Activated CD4-positive, CD25-positive, alpha-beta regulatory T cell treated with anti-CD3 and anti-CD28 coated beads, Interleukin-2, amount 50 U/mL, for 16 hours (primary cell): ENCODE data around the gene LRRC3C.
A peak's percentile ranks its signal among the peaks of the same experiment; 100 is the strongest.

Experiments
- DNase-seq: peaks from one replicate; pipeline ENCODE4 v3.0.0-alpha.2; 2020; ENCODE audit warnings: low read depth, low spot score

Gene LRRC3C

DNA sequence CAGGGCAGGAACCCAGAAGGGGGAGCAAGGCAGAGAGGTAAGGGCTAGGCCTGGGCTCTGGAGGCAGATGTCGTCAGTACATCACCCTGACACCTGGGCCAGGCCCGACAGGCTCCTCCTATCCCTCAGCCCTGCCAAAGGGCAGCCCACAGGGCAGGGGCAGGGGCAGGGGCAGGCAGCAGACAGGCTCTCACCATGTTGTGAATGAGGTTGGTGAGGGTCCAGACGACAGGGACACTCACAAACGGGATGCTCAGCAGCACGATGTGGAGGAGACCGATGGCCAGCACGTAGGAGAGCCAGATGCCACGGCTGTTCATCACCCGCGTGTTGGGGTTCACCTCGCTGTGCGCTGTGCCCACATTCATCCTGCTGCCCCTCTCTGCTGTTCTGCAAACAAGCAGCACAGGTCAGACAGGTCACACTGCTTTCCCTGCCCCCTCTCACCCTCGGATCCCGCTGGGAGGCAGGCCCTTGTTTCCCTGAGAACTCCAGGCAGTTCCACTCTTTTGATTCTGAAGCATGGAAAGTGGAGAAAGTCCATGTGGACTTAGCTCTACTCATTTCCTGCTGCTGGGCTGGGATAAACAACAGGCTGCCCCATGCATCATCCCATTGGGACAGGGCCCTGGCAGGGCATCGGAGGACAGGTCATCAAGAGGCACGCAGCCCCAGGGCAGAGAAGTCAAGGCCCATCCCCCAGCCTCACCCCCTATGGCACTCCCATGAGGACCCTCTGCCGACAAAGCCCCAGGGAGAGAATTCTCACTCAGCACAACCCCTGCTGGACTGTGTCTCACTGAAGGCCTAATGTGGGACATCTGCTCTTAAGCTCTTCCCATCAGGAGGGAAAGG is 3.5 kb upstream of the LRRC3C start:
- DNase-seq: no peak

DNA sequence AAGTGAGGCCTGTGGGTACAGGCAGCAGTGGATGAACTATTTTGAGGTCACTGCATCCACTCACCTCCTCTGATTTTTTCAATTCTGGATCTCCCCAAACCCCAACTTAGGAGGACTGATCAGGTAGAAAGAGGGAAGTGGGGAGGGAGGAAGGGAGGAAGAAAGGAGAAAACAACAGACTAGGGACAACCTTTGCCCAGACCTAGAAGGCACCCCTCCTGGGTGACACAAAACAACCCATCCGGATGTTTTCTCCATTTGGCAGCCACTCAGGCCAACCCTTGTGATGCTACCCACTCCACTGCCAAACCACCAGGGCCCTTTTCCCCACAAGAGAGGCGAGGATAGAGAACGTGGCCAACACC is 2.9 kb upstream of the LRRC3C start:
- no peak for DNase-seq

DNA sequence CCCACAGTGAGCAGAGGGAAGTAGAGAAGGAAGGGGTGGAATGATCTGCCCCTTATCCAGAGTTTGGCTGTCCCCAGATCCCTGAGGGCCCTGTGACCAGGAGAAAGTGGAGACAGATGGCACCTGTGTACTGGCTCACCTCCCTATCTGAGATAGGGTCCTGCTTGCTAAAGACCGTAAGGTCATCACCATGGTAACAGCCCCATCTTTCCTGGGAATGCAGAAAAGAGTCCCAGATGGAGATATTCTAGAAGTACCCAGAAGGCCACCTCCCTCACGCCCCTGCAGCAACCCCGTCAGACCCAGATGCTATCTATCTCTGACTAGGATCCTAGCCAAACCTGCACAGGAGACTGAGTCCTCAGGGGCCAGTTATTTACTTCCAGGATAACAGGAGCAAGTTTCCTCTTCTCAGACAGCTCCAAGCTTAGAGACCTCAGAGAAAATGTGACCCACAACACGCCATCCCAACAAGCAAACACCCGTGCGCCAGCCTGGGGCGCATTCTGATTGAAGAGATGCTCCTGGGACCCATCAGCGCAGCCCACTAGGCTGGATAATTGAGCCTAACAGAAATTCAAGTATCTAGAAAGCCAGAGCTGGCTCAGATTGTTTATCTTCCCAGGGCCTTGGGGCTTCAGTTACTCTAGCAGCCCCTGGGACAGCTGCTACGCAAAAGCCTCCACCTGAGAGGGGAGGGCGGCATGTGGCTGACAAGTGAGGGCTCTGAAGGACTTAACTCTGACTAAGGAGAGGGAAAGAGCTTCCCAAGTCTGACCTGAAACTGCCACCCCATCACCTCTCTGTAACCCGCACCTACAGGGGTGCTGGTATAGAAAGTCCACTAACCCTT is 2.0 kb upstream of the LRRC3C start:
- DNase-seq: no peak

DNA sequence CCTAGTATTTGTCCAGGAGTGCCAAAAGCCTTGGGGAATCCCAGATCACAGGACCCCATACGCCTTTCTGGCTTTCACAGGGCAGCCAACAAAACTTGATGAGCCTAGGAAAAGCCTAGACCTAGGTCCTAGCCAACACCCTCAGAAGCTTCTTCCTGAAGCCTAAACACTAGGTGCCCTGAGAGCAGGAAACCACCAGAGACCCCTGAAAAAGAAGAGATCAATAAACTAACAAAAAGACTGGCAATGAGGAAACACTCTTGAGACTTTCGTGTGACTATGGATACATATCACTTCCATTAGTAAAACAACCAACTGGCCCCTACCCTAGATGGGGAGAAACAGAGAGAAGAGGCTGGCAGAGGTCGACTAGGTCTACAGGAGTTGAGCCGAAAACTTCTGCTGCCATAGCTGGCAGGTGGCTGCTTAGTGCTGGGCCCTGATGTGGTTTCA is 1.4 kb upstream of the LRRC3C start:
- DNase-seq: no peak

DNA sequence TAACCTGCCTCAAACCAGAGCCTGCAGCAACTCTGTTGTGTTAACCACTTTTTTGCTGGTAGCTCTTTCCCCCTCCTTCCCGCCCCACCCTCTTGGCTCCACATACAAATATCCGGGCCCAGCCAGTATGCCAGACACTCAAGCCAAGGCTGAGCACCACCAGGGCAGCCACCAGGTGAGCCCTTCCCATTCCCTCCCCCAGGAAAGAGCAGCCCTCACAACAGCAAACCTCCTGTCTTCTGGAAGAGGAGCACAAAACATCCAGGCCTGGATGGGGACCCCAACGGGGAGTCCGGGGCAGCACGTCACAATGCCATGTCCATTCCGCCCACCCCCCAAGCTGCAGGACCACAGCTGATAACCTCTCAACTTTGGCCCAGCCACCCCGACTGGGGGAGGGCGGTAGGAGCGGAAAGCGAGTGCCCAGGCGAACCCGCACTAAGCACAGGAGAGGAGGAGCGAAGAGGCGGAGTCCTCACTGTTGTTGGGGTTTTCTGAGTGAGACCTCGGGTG is 888 bp upstream of the LRRC3C start:
- peak; percentile 42 for DNase-seq

DNA sequence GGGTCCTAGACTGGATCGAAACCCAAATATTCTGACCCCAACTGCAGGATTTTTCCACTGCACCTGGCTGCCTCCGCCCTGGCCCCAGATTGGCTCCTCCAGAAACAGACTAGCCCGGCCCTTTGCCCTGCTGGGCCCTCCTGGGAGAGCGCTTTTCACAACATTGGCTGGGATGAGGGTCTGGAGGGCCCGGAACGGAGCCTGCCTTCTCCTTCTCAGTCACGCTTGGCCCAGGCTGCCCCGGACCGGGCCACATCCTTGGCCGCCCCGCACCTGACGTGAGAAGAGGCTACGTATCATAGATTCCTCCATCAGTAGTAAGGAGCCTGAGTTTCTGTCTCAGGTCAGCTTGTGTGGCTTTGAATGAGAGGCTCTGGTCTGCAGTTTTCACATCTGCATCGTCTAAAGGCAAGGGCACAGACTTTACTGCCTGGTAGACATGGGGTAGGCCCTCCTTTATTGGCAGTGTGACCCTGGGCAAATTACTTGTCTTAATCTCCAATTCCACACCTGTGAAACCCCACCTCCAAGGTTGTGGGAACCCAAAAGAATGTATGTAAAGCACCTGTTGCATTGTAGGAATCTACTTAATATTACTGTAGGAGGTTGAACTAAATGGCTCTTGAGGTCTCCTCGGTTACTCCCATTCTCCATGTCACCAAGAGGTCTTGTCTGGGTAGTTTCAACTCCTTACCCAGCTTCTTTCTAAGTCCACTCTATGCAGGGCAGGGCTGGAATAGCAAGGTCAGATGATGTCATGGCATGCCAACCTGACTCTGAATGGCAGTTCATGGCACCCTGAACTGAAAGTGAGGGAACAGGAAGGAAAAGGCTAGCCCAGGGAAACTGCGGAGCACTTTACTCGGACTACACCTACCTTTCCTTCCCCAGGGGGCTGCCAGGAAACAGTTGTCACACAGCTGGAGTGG is 661 bp downstream of the LRRC3C start:
- no peak for DNase-seq

DNA sequence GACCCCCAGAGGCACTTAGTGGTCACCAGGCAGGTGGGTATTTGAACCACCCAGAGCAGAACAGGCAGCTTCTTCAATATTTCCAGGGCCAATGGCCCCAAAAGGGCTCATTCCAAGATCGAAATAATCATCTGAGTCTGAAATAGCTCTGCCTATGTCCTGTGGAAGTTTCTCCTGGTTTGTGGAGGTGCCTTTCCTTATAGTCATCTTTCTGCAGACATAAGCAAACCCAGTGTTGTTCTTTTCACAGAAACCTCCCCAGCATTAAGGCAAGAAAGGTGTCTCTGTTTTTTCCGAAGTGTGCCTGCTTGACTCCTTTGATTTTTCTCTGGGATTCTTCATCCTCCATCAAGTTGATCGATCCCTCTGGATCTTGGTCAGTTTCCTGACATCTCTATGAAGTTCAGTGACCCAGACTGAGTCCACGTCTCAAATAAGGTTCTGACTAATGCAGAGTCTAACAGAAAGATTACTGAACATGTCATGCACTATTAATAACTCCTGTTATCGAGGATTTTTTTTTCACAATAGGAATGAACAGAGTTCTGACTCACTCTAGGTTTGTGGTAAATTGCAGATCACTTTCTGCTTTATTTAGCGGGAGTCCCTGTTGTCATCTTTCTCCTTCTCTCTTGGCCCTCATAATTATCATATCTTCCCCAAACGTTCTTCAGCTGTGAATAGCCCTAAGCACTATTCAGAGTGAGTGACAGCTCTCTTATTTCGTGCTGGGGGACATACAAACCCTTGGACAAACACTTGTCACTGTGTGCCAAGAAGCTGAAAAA is 1.5 kb downstream of the LRRC3C start:
- DNase-seq: no peak

DNA sequence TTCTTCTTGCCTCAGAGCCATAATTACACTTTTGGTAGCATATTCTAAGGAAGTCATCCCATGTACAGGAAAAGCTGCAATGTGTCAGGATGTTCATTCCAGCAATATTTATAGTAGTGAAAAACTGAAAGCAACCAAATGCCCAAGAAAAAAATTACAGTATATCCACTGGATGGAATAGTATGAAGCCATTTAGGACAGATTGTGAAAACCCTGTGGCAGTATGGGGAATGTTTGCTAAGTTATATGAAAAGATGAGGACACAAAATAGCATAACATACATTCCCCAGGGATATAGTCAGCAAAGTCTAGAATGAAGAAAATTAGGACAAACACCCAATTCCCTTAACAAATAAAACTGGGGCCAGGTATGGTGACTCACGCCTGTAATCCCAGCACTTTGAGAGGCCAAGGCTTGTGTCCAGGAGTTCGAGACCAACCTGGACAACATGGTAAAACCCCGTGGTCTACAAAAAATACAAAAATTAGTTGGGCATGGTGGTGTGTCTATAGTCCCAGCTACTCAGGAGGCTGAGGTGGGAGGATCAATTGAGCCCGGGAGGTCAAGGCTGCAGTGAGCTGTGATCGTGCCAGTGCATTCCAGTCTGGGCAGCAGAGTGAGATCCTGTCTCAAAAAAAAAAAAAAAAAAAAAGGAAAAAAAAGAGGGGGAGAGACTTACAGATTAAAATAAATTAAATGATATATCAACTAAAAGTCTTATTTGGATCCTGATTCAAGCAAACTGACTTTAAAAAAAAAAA is 2.3 kb downstream of the LRRC3C start:
- DNase-seq: no peak

DNA sequence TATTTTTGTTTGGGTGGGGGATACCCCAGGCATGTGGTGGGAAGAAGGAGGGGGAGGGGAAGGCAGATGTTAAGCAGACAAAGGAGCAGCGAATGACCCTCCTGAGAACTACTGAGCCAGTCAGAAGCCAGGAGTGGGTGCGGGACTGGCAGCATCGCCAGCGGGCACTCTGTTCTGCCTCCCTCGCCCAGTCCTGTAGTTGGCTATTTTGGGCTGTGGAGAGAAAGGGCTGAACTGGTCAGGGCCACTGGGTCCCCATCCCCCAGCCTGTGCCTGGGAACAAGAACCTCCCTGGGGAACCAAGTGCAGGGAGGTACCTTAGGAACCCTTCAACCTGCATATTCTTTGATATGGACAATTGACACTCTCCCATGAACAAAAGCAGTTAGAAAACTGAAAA is 6.4 kb downstream of the LRRC3C start:
- DNase-seq: no peak

DNA sequence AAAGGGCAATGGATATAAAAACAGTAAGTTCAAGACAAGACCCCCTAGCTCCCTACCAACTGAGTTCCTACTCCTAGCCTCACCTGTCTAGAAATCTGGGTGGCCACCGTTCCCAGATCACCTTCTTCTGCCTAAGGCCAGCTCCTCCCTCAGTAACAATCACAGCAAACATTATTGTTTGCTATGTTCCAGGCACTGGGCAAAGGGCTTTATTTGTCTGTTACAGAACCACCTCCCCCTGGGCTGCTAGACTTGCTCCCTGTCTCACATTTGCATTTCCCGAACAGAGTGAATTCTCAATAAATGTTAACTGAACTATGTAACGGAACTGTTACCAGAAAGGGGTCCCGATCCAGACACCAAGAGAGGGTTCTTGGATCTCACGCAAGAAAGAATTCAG is 6.8 kb downstream of the LRRC3C start:
- DNase-seq: no peak

DNA sequence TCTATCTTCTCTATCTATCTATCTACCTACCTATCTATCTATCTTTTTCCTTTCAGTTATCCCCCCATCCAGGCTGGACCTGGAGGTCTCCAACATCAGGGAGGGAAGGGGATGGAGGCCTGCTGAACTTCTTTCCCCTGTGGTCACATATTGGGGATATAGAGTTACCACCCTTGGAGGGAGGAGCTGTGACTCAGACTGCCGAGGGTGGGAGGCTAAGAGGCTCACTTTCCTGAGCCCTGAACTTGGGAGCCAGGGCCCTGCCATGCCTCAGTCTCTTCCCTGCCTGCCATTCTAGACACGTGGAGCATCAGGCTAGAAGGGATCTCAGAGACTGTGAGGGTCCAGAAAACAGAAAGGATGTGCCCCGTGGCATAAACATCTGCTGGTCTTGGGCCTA is 8.4 kb downstream of the LRRC3C start:
- no peak for DNase-seq

DNA sequence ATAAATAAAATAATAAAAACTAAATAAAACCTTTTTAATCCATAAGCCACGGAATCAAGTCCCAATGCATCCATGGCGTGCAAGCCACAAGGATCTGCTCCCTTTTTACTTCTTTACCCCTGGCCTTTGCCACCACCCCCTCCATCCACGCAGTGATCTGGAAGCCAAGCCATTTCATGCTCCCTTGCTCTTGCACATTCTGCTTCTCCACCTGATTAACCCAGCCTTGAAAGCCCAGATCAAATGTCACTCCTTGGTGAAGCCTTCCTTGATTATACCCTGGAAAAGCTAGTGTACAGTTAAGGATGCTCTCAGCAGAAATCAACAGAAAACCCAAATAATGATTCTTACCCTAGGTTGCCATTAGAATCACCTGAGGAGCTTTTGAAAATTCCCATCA is 9.9 kb downstream of the LRRC3C start:
- DNase-seq: no peak

DNA sequence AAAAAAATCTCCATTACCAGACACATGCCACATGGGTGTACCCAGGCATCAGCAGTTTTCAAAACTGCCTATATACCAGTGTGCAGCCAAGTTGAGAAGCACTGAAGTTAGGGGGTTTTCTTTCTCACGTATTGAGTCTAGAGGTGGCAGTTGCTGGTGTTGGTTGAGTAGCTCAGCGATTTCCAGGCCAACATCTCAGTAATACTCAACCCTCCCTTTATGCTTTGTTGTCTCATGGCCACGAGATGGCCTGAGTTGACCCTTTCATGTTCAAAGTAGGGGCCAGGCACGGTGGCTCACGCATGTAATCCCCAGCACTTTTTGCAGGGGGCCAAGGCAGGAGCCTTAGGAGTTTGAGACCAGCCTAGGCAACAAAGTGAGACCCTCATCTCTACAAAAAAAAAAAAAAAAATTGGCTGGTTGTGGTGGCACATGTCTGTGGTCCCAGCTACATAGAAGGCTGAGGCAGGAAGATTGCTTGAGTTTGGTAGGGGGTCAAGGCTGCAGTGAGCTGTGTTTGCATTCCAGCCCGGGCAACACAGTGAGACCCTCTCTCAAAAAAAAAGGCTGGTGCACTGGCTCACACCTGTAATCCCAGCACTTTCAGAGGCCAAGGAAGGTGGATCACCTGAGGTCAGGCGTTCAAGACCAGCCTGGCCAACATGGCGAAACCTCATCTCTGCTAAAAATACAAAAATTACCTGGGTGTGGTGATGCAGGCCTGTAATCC is 10.8 kb downstream of the LRRC3C start:
- no peak for DNase-seq

DNA sequence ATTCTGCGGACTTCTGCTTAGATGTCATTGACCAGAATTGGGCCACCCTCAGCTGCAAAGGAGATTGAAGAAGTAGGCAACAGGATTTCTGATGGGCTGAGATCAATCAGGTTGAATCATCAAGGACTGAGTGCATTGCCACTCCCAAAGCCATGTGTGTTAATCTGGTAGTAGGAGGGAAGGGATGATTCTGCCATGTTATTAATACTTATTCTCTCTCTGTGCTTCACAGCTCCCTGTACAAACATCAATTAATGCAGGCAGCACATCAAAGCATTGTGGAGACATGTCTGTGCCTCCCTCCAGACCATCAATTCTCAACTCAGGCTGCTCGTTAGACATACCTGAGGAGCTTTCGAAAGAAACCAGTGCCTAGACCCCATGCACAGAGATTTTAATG is 11.6 kb downstream of the LRRC3C start:
- no peak for DNase-seq

DNA sequence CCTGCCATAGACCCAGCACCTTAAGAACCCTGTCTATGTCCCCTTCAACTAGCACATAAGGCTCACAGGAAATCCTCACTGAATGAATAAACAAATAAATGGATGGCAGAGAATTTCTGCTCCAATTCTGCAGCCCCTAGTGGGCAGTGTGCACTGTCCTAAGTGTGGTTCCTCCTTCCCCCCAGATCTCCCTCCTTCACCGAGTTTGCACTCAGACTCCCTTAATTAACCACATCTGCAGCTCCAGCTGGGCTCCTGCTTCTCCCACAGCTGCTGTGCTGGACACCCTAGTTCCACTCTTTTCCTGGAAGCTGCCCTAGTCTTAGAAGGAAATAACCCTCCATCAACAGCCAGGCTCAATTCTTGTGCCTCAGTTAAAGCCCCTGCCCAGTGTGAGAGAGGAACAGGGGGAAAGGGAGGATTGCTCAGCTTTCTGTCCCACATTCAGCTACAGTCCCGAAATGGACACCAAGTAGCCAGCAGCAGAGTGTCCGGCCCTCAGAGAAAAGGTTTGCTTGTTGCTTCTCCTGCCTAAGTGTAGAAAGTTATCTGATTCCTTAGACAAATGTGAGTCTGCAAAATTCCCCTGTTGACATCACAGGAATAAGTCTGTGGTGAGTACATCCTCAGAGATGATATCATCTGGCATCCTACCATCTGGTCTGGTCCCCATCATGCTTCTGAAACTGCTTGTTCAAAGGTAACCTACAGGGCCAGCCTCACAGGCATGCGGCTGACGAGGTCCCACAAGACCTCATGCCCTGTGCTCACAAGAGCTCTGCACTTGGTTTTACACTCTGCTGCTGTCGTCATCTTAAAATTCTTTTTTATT is 12.3 kb downstream of the LRRC3C start:
- DNase-seq: no peak

DNA sequence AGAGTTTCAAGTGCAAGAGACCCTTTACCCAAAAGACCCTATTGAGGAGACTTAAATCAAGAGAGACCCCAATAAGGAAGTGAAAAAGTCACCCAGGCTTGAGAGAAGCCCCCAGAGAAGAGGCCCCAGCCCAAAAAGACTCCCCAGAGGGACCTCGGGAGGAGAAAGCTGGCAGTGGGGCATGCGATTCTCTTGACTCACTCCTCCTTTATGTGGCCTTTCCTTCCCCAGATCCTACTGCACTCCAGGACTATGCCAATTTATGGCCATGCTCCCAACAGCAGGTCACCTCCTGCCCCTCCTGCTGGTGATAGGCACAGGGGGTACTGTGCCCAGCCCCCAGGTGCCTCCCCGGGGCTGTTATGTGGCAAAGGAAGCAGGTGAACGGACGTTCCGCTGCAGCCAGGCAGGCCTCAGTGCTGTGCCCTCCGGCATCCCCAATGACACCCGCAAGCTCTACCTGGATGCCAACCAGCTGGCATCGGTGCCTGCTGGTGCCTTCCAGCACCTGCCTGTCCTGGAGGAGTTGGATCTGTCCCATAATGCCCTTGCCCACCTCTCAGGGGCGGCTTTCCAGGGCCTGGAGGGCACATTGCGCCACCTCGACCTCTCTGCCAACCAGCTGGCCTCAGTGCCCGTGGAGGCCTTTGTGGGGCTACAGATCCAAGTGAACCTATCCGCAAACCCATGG is 16.3 kb downstream of the LRRC3C start:
- no peak for DNase-seq

DNA sequence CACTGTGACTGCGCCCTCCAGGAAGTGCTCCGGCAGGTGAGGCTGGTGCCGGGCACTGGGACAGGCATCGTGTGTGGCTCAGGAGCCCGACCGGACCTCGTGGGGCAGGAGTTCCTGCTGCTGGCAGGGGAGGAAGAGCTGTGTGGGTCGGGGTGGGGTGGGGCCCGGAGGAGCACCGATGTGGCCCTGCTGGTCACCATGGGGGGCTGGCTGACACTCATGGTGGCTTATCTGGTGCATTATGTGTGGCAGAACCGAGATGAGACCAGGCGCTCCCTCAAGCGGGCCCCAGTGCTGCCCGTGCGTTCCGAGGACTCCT is 16.8 kb downstream of the LRRC3C start:
- DNase-seq: no peak
